ENCODE measurements around the gene ATG10. TPM values are rescaled to one million over a fixed set of nuclear protein-coding genes. Genes with fewer than 3 reads are reported as not detected.

The ATG10 gene
- total RNA-seq, 1 experiment from 2014 or later, result 12.2 TPM

DNA sequence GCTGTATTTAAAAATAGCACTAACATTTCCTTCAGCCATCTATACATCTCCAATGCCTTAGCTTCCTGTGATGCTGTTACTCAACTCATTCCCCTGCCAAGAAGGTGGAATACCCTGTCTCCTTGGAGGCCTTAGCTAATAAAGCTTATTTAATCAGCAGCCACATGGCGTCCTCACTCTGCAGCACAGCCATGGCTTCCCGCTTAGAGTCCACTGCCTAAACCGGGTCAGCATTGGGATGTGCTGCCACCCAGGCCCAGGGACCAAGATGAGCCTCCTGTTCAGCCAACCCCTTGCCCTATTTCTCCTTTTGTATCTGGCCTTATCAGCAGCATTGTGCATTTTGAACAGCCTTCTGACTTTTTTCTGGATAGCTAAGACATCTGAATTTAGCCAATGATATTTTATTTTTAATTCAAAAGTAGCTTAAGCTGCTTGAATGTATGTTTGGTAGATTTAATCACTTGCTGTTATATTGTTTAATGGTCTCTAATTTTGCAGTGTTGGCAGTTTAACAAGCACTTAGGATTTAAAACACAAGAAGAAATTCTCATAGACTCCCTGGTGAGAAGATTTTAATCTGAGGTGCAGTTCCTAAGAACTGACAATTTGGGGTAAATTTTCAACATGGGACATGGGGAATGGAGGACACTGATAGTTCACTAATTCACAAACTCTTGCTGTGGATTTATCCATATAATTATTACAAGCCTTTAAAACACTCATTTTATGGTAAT, 193.3 kb downstream of the ATG10 start:
- no peaks in the 10 kb centered on the region for H3K36me3 Mint-ChIP-seq
- no peak overlapping the region for H3K4me3 Mint-ChIP-seq
- TF ChIP-seq IRF2 (CRISPR knock-in tag; IDR thresholded peaks at IDR 0.05; ENCODE audit: borderline replicate concordance, low read depth), result no peak
- no peak for TF ChIP-seq NR1H2 (CRISPR knock-in tag; IDR thresholded peaks at IDR 0.05)
- TF ChIP-seq NR2C2 (CRISPR knock-in tag; IDR thresholded peaks at IDR 0.05), result no peak
- TF ChIP-seq, protein P1, sequence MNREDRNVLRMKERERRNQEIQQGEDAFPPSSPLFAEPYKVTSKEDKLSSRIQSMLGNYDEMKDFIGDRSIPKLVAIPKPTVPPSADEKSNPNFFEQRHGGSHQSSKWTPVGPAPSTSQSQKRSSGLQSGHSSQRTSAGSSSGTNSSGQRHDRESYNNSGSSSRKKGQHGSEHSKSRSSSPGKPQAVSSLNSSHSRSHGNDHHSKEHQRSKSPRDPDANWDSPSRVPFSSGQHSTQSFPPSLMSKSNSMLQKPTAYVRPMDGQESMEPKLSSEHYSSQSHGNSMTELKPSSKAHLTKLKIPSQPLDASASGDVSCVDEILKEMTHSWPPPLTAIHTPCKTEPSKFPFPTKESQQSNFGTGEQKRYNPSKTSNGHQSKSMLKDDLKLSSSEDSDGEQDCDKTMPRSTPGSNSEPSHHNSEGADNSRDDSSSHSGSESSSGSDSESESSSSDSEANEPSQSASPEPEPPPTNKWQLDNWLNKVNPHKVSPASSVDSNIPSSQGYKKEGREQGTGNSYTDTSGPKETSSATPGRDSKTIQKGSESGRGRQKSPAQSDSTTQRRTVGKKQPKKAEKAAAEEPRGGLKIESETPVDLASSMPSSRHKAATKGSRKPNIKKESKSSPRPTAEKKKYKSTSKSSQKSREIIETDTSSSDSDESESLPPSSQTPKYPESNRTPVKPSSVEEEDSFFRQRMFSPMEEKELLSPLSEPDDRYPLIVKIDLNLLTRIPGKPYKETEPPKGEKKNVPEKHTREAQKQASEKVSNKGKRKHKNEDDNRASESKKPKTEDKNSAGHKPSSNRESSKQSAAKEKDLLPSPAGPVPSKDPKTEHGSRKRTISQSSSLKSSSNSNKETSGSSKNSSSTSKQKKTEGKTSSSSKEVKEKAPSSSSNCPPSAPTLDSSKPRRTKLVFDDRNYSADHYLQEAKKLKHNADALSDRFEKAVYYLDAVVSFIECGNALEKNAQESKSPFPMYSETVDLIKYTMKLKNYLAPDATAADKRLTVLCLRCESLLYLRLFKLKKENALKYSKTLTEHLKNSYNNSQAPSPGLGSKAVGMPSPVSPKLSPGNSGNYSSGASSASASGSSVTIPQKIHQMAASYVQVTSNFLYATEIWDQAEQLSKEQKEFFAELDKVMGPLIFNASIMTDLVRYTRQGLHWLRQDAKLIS (CRISPR knock-in tag; IDR thresholded peaks at IDR 0.05; ENCODE audit: borderline replicate concordance), result no peak
- TF ChIP-seq, protein P2, sequence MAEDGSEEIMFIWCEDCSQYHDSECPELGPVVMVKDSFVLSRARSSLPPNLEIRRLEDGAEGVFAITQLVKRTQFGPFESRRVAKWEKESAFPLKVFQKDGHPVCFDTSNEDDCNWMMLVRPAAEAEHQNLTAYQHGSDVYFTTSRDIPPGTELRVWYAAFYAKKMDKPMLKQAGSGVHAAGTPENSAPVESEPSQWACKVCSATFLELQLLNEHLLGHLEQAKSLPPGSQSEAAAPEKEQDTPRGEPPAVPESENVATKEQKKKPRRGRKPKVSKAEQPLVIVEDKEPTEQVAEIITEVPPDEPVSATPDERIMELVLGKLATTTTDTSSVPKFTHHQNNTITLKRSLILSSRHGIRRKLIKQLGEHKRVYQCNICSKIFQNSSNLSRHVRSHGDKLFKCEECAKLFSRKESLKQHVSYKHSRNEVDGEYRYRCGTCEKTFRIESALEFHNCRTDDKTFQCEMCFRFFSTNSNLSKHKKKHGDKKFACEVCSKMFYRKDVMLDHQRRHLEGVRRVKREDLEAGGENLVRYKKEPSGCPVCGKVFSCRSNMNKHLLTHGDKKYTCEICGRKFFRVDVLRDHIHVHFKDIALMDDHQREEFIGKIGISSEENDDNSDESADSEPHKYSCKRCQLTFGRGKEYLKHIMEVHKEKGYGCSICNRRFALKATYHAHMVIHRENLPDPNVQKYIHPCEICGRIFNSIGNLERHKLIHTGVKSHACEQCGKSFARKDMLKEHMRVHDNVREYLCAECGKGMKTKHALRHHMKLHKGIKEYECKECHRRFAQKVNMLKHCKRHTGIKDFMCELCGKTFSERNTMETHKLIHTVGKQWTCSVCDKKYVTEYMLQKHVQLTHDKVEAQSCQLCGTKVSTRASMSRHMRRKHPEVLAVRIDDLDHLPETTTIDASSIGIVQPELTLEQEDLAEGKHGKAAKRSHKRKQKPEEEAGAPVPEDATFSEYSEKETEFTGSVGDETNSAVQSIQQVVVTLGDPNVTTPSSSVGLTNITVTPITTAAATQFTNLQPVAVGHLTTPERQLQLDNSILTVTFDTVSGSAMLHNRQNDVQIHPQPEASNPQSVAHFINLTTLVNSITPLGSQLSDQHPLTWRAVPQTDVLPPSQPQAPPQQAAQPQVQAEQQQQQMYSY (CRISPR knock-in tag; IDR thresholded peaks at IDR 0.05), result no peak
- no peak for TF ChIP-seq TEAD1 (CRISPR knock-in tag; IDR thresholded peaks at IDR 0.05)
- TF ChIP-seq NFE2L1 (CRISPR knock-in tag; IDR thresholded peaks at IDR 0.05), result no peak
- TF ChIP-seq OVOL2 (CRISPR knock-in tag; IDR thresholded peaks at IDR 0.05; ENCODE audit: borderline replicate concordance), result no peak
- no peak for TF ChIP-seq SMAD3 (CRISPR knock-in tag; IDR thresholded peaks at IDR 0.05; ENCODE audit: borderline replicate concordance)
- no peak for TF ChIP-seq ZNF232 (CRISPR knock-in tag; IDR thresholded peaks at IDR 0.05)
- no peak for TF ChIP-seq GABPB1 (CRISPR knock-in tag; IDR thresholded peaks at IDR 0.05)
- TF ChIP-seq, protein P3, sequence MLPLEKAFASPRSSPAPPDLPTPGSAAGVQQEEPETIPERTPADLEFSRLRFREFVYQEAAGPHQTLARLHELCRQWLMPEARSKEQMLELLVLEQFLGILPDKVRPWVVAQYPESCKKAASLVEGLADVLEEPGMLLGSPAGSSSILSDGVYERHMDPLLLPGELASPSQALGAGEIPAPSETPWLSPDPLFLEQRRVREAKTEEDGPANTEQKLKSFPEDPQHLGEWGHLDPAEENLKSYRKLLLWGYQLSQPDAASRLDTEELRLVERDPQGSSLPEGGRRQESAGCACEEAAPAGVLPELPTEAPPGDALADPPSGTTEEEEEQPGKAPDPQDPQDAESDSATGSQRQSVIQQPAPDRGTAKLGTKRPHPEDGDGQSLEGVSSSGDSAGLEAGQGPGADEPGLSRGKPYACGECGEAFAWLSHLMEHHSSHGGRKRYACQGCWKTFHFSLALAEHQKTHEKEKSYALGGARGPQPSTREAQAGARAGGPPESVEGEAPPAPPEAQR (CRISPR knock-in tag; IDR thresholded peaks at IDR 0.05), result no peak
- no peak for TF ChIP-seq ZNF219 (CRISPR knock-in tag; IDR thresholded peaks at IDR 0.05; ENCODE audit: borderline replicate concordance)
- TF ChIP-seq, protein P4, sequence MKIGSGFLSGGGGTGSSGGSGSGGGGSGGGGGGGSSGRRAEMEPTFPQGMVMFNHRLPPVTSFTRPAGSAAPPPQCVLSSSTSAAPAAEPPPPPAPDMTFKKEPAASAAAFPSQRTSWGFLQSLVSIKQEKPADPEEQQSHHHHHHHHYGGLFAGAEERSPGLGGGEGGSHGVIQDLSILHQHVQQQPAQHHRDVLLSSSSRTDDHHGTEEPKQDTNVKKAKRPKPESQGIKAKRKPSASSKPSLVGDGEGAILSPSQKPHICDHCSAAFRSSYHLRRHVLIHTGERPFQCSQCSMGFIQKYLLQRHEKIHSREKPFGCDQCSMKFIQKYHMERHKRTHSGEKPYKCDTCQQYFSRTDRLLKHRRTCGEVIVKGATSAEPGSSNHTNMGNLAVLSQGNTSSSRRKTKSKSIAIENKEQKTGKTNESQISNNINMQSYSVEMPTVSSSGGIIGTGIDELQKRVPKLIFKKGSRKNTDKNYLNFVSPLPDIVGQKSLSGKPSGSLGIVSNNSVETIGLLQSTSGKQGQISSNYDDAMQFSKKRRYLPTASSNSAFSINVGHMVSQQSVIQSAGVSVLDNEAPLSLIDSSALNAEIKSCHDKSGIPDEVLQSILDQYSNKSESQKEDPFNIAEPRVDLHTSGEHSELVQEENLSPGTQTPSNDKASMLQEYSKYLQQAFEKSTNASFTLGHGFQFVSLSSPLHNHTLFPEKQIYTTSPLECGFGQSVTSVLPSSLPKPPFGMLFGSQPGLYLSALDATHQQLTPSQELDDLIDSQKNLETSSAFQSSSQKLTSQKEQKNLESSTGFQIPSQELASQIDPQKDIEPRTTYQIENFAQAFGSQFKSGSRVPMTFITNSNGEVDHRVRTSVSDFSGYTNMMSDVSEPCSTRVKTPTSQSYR (CRISPR knock-in tag; IDR thresholded peaks at IDR 0.05), result no peak
- TF ChIP-seq, protein P5, sequence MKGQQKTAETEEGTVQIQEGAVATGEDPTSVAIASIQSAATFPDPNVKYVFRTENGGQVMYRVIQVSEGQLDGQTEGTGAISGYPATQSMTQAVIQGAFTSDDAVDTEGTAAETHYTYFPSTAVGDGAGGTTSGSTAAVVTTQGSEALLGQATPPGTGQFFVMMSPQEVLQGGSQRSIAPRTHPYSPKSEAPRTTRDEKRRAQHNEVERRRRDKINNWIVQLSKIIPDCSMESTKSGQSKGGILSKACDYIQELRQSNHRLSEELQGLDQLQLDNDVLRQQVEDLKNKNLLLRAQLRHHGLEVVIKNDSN (CRISPR knock-in tag; IDR thresholded peaks at IDR 0.05), result no peak
- no peak for TF ChIP-seq GTF2I (CRISPR knock-in tag; conservative IDR thresholded peaks at IDR 0.05)
- TF ChIP-seq CREB1 (CRISPR knock-in tag; IDR thresholded peaks at IDR 0.05), result no peak
- TF ChIP-seq ZNF416 (CRISPR knock-in tag; IDR thresholded peaks at IDR 0.05), result no peak
- TF ChIP-seq, protein P6, sequence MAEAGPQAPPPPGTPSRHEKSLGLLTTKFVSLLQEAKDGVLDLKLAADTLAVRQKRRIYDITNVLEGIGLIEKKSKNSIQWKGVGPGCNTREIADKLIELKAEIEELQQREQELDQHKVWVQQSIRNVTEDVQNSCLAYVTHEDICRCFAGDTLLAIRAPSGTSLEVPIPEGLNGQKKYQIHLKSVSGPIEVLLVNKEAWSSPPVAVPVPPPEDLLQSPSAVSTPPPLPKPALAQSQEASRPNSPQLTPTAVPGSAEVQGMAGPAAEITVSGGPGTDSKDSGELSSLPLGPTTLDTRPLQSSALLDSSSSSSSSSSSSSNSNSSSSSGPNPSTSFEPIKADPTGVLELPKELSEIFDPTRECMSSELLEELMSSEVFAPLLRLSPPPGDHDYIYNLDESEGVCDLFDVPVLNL (CRISPR knock-in tag; IDR thresholded peaks at IDR 0.05; ENCODE audit: borderline replicate concordance, low read depth), result no peak
- peak overlapping the region; percentile 74 for H3K27ac Mint-ChIP-seq
- H3K9me3 Mint-ChIP-seq, result no peaks in the 10 kb centered on the region; the same call in 1 of the 2 replicates
- peaks cover 43% of the 10 kb centered on the region for H3K4me1 Mint-ChIP-seq
- H3K27me3 Mint-ChIP-seq (ENCODE audit: low read depth), result no peaks in the 10 kb centered on the region
- ChIA-PET CTCF (interaction anchor here (0.5 to 3.2 kb wide), 41 partner anchors 9 to 864 kb away, joined by 3 to 45 read pairs (median 4); partner anchors contain the start of genes ACOT12, ATG10 and SSBP2), POLR2A (interaction anchor here (0.9 kb wide), 1 partner anchor 313 kb away, joined by 4 read pairs; no protein-coding TSS in a partner anchor)
- peak; percentile 73 for ATAC-seq
- DNase-seq (ENCODE audit: low spot score), result peak; percentile 29

All from WTC11 (cell line).